Esophagus muscularis mucosa (tissue), 3 donors: Measurements from ENCODE around the gene PRR5L.

Source experiments
- POLR2A ChIP-seq: fragments of 450-650 bp; IDR thresholded peaks from one replicate; pipeline ENCODE4 v1.6.1; 2017; ENCODE audit warnings: antibody characterized with exemption, moderate library complexity, mild to moderate bottlenecking, low read depth
- TF ChIP-seq, protein P1 (sequence below), 3 experiments: fragments of 200-600 bp in 2 of 3; fragments of 450-650 bp in 1 of 3; sonication (generic) in 2 of 3; IDR thresholded peaks; one replicate each; pipeline ENCODE4 v1.5.1; 2017 to 2019; ENCODE audit warnings: antibody characterized with exemption in 3 of 3, mild to moderate bottlenecking in 2 of 3, moderate library complexity in 1 of 3

DNA sequence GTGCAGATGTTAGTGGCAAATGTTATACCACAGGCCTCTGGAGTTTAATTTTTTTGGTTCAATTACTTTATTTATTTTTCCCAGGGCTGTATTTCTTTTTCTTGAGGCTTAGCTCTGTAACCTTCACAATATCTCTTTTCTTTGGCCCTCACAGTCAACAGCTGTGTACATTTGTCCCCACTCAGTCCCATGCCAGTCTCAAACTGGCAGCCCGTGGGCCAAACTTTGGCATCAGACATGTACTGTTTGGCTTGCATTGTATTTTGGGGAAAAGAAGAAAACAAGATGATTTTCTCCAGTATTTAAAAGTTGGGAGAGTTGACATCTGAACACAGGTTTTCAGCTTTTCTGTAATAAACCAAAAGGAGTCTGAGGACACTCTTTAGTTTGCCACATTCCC is 87.1 kb downstream of the PRR5L start:
- TF ChIP-seq, protein P1, sequence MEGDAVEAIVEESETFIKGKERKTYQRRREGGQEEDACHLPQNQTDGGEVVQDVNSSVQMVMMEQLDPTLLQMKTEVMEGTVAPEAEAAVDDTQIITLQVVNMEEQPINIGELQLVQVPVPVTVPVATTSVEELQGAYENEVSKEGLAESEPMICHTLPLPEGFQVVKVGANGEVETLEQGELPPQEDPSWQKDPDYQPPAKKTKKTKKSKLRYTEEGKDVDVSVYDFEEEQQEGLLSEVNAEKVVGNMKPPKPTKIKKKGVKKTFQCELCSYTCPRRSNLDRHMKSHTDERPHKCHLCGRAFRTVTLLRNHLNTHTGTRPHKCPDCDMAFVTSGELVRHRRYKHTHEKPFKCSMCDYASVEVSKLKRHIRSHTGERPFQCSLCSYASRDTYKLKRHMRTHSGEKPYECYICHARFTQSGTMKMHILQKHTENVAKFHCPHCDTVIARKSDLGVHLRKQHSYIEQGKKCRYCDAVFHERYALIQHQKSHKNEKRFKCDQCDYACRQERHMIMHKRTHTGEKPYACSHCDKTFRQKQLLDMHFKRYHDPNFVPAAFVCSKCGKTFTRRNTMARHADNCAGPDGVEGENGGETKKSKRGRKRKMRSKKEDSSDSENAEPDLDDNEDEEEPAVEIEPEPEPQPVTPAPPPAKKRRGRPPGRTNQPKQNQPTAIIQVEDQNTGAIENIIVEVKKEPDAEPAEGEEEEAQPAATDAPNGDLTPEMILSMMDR (IDR thresholded peaks at IDR 0.05), result no peak
- TF ChIP-seq POLR2A, result no peak
